ENCODE data around the gene OR51E2. TPM values are rescaled to one million over a fixed set of nuclear protein-coding genes. Genes with fewer than 3 reads are reported as not detected.

OR51E2 gene
- total RNA-seq, 1 experiment from 2014 or later = not detected

DNA sequence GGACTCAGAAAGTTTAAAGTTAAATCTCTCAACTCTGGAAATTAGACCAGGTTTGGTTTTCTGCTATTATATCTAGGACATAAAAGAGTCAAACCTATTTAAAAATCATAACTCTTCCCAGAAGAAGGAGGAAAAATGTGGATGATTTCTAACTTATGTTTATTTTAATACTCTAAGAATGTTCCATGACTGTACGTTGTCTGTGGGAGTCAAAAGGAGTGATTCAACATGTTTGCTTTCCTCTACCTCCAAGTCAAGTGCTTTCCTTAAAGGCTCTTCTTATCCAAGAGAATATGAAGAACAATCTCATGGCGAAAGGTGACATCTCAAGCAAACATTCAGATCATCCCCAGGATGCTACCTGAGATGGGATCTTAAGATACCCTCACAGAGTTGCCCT lies 32.2 kb downstream of the OR51E2 start:
- Histone ChIP-seq H3F3A (ENCODE audit: low read length, unreplicated experiment) (no peaks in the 10 kb centered on the region), H3K9me3 (ENCODE audit: low read length) (no peaks in the 10 kb centered on the region), H3K79me2 (ENCODE audit: low read length) (no peaks in the 10 kb centered on the region), H3K36me3 (ENCODE audit: low read depth, low read length) (no peaks in the 10 kb centered on the region), H2AFZ (ENCODE audit: low read length) (no peak overlapping the region), H3K4me1 (ENCODE audit: insufficient read depth, low read length) (no peaks in the 10 kb centered on the region), H3K4me2 (ENCODE audit: low read length) (no peak overlapping the region), H3K27me3 (ENCODE audit: low read length) (peaks cover 10% of the 10 kb centered on the region), H3K4me3 (ENCODE audit: low read length) (no peak overlapping the region), H4K20me1 (ENCODE audit: low read length) (no peaks in the 10 kb centered on the region), H3K27ac (ENCODE audit: low read length) (no peak overlapping the region), H3K9ac (ENCODE audit: low read length) (no peak overlapping the region), H3K9me2 (replicated peaks; ENCODE audit: low read length) (no peaks in the 10 kb centered on the region)
- POLR2A ChIA-PET (ENCODE audit: unreplicated experiment) = no interaction called here
- intact Hi-C loops (cut with micrococcal nuclease) = no loop called here
- CTCF ChIA-PET = no interaction called here
- no TSS peak for BruUV-seq (replicated peaks)
- ATAC-seq = no peak
- TF ChIP-seq EZH2 (IDR thresholded peaks at IDR 0.05; ENCODE audit: low read length, unreplicated experiment) (no peak), EZH2phosphoT487 (IDR thresholded peaks at IDR 0.05; ENCODE audit: borderline replicate concordance, low read length) (no peak), CTCF (conservative IDR thresholded peaks at IDR 0.05; ENCODE audit: low read depth, low read length) (no peak)
- DNase-seq = no peak

DNA sequence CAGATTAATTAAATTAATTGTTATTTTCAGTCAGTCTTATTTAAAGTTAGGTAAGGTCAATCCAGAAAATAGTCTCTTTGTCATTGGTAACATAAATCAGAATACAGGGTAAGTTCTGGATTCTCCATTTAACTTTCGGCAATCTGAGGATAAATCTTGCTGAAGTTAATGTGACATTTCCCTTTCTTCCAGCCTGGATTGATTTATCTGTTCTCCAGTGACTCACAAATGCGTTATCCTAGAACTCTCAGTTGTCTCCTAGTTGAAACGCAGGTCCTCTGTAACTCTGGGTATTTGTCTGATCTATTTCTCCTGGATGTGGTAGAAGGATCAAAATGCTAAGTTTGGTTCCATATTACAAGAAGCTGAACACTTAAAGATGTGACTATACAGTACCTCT lies 32.9 kb downstream of the OR51E2 start:
- BruUV-seq (replicated peaks) = no TSS peak
- DNase-seq = no peak
- H3F3A ChIP-seq (ENCODE audit: low read length, unreplicated experiment) = no peaks in the 10 kb centered on the region
- no peaks in the 10 kb centered on the region for H3K79me2 ChIP-seq (ENCODE audit: low read length)
- intact Hi-C loops (cut with micrococcal nuclease) = no loop called here
- H3K9me2 ChIP-seq (replicated peaks; ENCODE audit: low read length) = no peaks in the 10 kb centered on the region
- H3K4me1 ChIP-seq (ENCODE audit: insufficient read depth, low read length) = no peaks in the 10 kb centered on the region
- no peak for TF ChIP-seq CTCF (conservative IDR thresholded peaks at IDR 0.05; ENCODE audit: low read depth, low read length)
- no peak for TF ChIP-seq EZH2 (IDR thresholded peaks at IDR 0.05; ENCODE audit: low read length, unreplicated experiment)
- TF ChIP-seq EZH2phosphoT487 (IDR thresholded peaks at IDR 0.05; ENCODE audit: borderline replicate concordance, low read length) = no peak
- POLR2A ChIA-PET (ENCODE audit: unreplicated experiment) = no interaction called here
- peaks cover 12% of the 10 kb centered on the region for H3K27me3 ChIP-seq (ENCODE audit: low read length)
- no peak overlapping the region for H3K4me3 ChIP-seq (ENCODE audit: low read length)
- H3K9ac ChIP-seq (ENCODE audit: low read length) = no peak overlapping the region
- H3K4me2 ChIP-seq (ENCODE audit: low read length) = no peak overlapping the region
- no peaks in the 10 kb centered on the region for H3K9me3 ChIP-seq (ENCODE audit: low read length)
- H3K36me3 ChIP-seq (ENCODE audit: low read depth, low read length) = no peaks in the 10 kb centered on the region
- H2AFZ ChIP-seq (ENCODE audit: low read length) = no peak overlapping the region
- CTCF ChIA-PET = no interaction called here
- no peak for ATAC-seq
- H3K27ac ChIP-seq (ENCODE audit: low read length) = no peak overlapping the region
- H4K20me1 ChIP-seq (ENCODE audit: low read length) = no peaks in the 10 kb centered on the region

- DNase-seq = no peak
- Histone ChIP-seq H2AFZ (ENCODE audit: low read length) (no peak overlapping the region), H4K20me1 (ENCODE audit: low read length) (no peaks in the 10 kb centered on the region), H3K27me3 (ENCODE audit: low read length) (peaks cover 12% of the 10 kb centered on the region), H3F3A (ENCODE audit: low read length, unreplicated experiment) (no peaks in the 10 kb centered on the region), H3K9me2 (replicated peaks; ENCODE audit: low read length) (no peaks in the 10 kb centered on the region), H3K4me2 (ENCODE audit: low read length) (no peak overlapping the region), H3K4me3 (ENCODE audit: low read length) (no peak overlapping the region), H3K4me1 (ENCODE audit: insufficient read depth, low read length) (no peaks in the 10 kb centered on the region), H3K9me3 (ENCODE audit: low read length) (no peaks in the 10 kb centered on the region), H3K36me3 (ENCODE audit: low read depth, low read length) (no peaks in the 10 kb centered on the region), H3K27ac (ENCODE audit: low read length) (no peak overlapping the region), H3K79me2 (ENCODE audit: low read length) (no peaks in the 10 kb centered on the region), H3K9ac (ENCODE audit: low read length) (no peak overlapping the region)
- POLR2A ChIA-PET (ENCODE audit: unreplicated experiment) = no interaction called here
- no TSS peak for BruUV-seq (replicated peaks)
- TF ChIP-seq EZH2 (IDR thresholded peaks at IDR 0.05; ENCODE audit: low read length, unreplicated experiment) = no peak
- no peak for TF ChIP-seq CTCF (conservative IDR thresholded peaks at IDR 0.05; ENCODE audit: low read depth, low read length)
- TF ChIP-seq EZH2phosphoT487 (IDR thresholded peaks at IDR 0.05; ENCODE audit: borderline replicate concordance, low read length) = no peak
- intact Hi-C loops (cut with micrococcal nuclease) = no loop called here
- CTCF ChIA-PET = no interaction called here
- no peak for ATAC-seq
Measured at GRCh38 chr11:4664183-4664582, 33.5 kb downstream of the OR51E2 start.
